ENCODE data around the gene CLCN1.

CLCN1 gene

DNA sequence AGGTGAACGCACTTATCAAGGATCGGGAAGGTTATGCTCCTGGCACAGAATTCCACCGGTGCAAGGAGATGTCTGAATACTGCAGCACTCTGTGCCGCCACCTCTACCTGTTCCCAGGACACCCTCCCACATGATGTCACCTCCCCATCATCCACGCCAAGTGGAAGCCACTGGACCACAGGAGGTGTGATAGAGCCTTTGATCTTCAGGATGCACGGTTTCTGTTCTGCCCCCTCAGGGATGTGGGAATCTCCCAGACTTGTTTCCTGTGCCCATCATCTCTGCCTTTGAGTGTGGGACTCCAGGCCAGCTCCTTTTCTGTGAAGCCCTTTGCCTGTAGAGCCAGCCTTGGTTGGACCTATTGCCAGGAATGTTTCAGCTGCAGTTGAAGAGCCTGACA is 11.0 kb upstream of the CLCN1 start:
- no peak overlapping the region for H2BK120ac ChIP-seq (ENCODE audit: low read depth, low read length)

DNA sequence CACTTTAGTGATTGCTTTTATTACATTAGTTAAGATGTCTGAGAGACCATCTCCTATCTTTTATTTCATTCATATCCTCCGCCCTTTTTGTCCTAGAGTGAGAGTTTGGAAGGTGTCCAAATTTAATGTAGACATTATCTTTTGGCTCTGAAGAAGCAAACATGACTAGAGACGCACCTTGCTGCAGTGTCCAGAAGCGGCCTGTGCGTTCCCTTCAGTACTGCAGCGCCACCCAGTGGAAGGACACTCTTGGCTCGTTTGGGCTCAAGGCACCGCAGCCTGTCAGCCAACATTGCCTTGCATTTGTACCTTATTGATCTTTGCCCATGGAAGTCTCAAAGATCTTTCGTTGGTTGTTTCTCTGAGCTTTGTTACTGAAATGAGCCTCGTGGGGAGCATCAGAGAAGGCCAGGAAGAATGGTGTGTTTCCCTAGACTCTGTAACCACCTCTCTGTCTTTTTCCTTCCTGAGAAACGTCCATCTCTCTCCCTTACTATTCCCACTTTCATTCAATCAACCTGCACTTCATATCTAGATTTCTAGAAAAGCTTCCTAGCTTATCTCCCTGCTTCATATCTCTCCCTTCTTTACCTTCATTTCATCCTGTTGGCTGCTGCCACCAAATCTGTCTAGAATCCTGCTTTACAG is 10.4 kb upstream of the CLCN1 start:
- no peak overlapping the region for H4K91ac ChIP-seq (ENCODE audit: low read depth, low read length, poor library complexity)
- no peak overlapping the region for H3K18ac ChIP-seq (ENCODE audit: low read length)
- no peak overlapping the region for H3K4me3 ChIP-seq (ENCODE audit: low read length in 2 of 2)
- H3K23ac ChIP-seq (ENCODE audit: low read depth, low read length, poor library complexity) = no peak overlapping the region
- no peak overlapping the region for H3K27ac ChIP-seq (replicated peaks; ENCODE audit: low read length)
- WGBS, 2 donors (ENCODE audit: extremely low coverage in 2 of 2, insufficient read length in 2 of 2, insufficient replicate concordance in 1 of 2) = no CpG with 5 or more reads among the region's 10 CpGs
- no peak overlapping the region for H2AFZ ChIP-seq (ENCODE audit: low read length)
- H3K9ac ChIP-seq (ENCODE audit: low read depth, low read length, poor library complexity) = no peak overlapping the region
- H2BK15ac ChIP-seq (ENCODE audit: low read length) = no peak overlapping the region
- H3K36me3 ChIP-seq (replicated peaks in 1 of 2; ENCODE audit: control insufficient read depth in 2 of 2, insufficient read depth in 2 of 2, low read length in 2 of 2) = peaks cover 51 to 93% of the 10 kb centered on the region in 2 donors
- no peaks in the 10 kb centered on the region for H3K4me1 ChIP-seq (ENCODE audit: control insufficient read depth in 2 of 2, insufficient read depth in 1 of 2, low read depth in 1 of 2, low read length in 2 of 2)
- no peaks in the 10 kb centered on the region for H3K79me1 ChIP-seq (ENCODE audit: low read depth, low read length)
- H4K8ac ChIP-seq (ENCODE audit: low read depth, low read length) = no peak overlapping the region
- H2BK5ac ChIP-seq (ENCODE audit: low read length) = no peak overlapping the region
- H2BK120ac ChIP-seq (ENCODE audit: low read depth, low read length) = no peak overlapping the region
- H3K4ac ChIP-seq (ENCODE audit: low read length) = no peak overlapping the region
- no peak overlapping the region for H2AK5ac ChIP-seq (ENCODE audit: low read depth, low read length)
- H3K9me3 ChIP-seq (replicated peaks in 1 of 2; ENCODE audit: control insufficient read depth in 2 of 2, insufficient read depth in 1 of 2, low read depth in 1 of 2, low read length in 2 of 2) = peaks cover 0 to 2% of the 10 kb centered on the region in 2 donors
- H3K27me3 ChIP-seq (ENCODE audit: control insufficient read depth in 3 of 3, insufficient read depth in 3 of 3, low read depth in 1 of 3, low read length in 3 of 3) = no peaks in the 10 kb centered on the region
- H2BK12ac ChIP-seq (ENCODE audit: low read length) = no peak overlapping the region
- no peak overlapping the region for H3K14ac ChIP-seq (ENCODE audit: low read length)
- no peak overlapping the region for H3K4me2 ChIP-seq (ENCODE audit: insufficient read depth, low read length, poor library complexity, severe bottlenecking)
- DNase-seq (ENCODE audit: low spot score) = no peak

More for the DNA sequence above, 11.0 kb upstream of the CLCN1 start:
- Histone ChIP-seq H2AK5ac (ENCODE audit: low read depth, low read length) (no peak overlapping the region), H4K91ac (ENCODE audit: low read depth, low read length, poor library complexity) (no peak overlapping the region), H3K4me3 (ENCODE audit: low read length in 2 of 2) (no peak overlapping the region), H3K4ac (ENCODE audit: low read length) (no peak overlapping the region), H2BK5ac (ENCODE audit: low read length) (no peak overlapping the region), H3K27ac (replicated peaks; ENCODE audit: low read length) (no peak overlapping the region), H3K4me1 (ENCODE audit: control insufficient read depth in 2 of 2, insufficient read depth in 1 of 2, low read depth in 1 of 2, low read length in 2 of 2) (no peaks in the 10 kb centered on the region), H3K9ac (ENCODE audit: low read depth, low read length, poor library complexity) (no peak overlapping the region), H2AFZ (ENCODE audit: low read length) (no peak overlapping the region), H2BK12ac (ENCODE audit: low read length) (no peak overlapping the region), H3K79me1 (ENCODE audit: low read depth, low read length) (no peaks in the 10 kb centered on the region), H3K18ac (ENCODE audit: low read length) (no peak overlapping the region), H3K27me3 (ENCODE audit: control insufficient read depth in 3 of 3, insufficient read depth in 3 of 3, low read depth in 1 of 3, low read length in 3 of 3) (no peaks in the 10 kb centered on the region), H3K9me3 (replicated peaks in 1 of 2; ENCODE audit: control insufficient read depth in 2 of 2, insufficient read depth in 1 of 2, low read depth in 1 of 2, low read length in 2 of 2) (peaks cover 0 to 2% of the 10 kb centered on the region in 2 donors), H4K8ac (ENCODE audit: low read depth, low read length) (no peak overlapping the region), H3K36me3 (replicated peaks in 1 of 2; ENCODE audit: control insufficient read depth in 2 of 2, insufficient read depth in 2 of 2, low read length in 2 of 2) (peaks cover 57 to 97% of the 10 kb centered on the region in 2 donors), H2BK15ac (ENCODE audit: low read length) (no peak overlapping the region), H3K23ac (ENCODE audit: low read depth, low read length, poor library complexity) (no peak overlapping the region), H3K4me2 (ENCODE audit: insufficient read depth, low read length, poor library complexity, severe bottlenecking) (no peak overlapping the region), H3K14ac (ENCODE audit: low read length) (no peak overlapping the region)
- WGBS, 2 donors (ENCODE audit: extremely low coverage in 2 of 2, insufficient read length in 2 of 2, insufficient replicate concordance in 1 of 2) = no CpG with 5 or more reads among the region's 6 CpGs
- no peak for DNase-seq (ENCODE audit: low spot score)

DNA sequence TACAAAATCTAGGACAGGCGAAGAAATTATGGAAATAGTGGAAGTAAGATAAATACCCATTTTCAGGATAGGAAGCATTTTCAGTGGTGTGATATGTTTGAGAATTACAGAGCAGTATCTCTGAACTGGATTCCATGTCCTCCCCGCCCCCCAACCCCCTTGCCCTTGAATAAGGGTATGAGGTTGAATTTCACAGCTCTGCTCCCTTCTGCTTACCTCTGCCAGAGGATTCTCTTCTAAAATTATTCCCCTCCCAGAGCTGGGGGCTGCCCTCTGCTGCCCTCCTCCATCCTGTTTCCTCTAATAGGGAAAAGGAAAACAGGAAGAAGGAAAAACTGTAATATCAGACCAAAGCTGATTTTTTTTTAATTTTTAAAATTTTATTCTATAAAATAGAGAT is 7.3 kb upstream of the CLCN1 start:
- Histone ChIP-seq H3K9ac (ENCODE audit: low read depth, low read length, poor library complexity) (no peak overlapping the region), H3K79me1 (ENCODE audit: low read depth, low read length) (no peaks in the 10 kb centered on the region), H2AK5ac (ENCODE audit: low read depth, low read length) (no peak overlapping the region), H2BK120ac (ENCODE audit: low read depth, low read length) (no peak overlapping the region), H4K91ac (ENCODE audit: low read depth, low read length, poor library complexity) (no peak overlapping the region), H3K4me3 (ENCODE audit: low read length in 2 of 2) (no peak overlapping the region), H3K4me2 (ENCODE audit: insufficient read depth, low read length, poor library complexity, severe bottlenecking) (no peak overlapping the region), H3K14ac (ENCODE audit: low read length) (no peak overlapping the region), H3K27ac (replicated peaks; ENCODE audit: low read length) (no peak overlapping the region), H3K4me1 (ENCODE audit: control insufficient read depth in 2 of 2, insufficient read depth in 1 of 2, low read depth in 1 of 2, low read length in 2 of 2) (no peaks in the 10 kb centered on the region), H3K9me3 (replicated peaks in 1 of 2; ENCODE audit: control insufficient read depth in 2 of 2, insufficient read depth in 1 of 2, low read depth in 1 of 2, low read length in 2 of 2) (peaks cover 0 to 2% of the 10 kb centered on the region in 2 donors), H3K4ac (ENCODE audit: low read length) (no peak overlapping the region), H3K23ac (ENCODE audit: low read depth, low read length, poor library complexity) (no peak overlapping the region), H2BK12ac (ENCODE audit: low read length) (no peak overlapping the region), H2BK5ac (ENCODE audit: low read length) (no peak overlapping the region), H3K36me3 (replicated peaks in 1 of 2; ENCODE audit: control insufficient read depth in 2 of 2, insufficient read depth in 2 of 2, low read length in 2 of 2) (peaks cover 36 to 72% of the 10 kb centered on the region in 2 donors), H2AFZ (ENCODE audit: low read length) (no peak overlapping the region), H3K18ac (ENCODE audit: low read length) (no peak overlapping the region), H2BK15ac (ENCODE audit: low read length) (no peak overlapping the region), H3K27me3 (ENCODE audit: control insufficient read depth in 3 of 3, insufficient read depth in 3 of 3, low read depth in 1 of 3, low read length in 3 of 3) (no peaks in the 10 kb centered on the region), H4K8ac (ENCODE audit: low read depth, low read length) (no peak overlapping the region)
- DNase-seq (ENCODE audit: low spot score) = no peak
- no CpG with 5 or more reads among the region's 2 CpGs for WGBS, 2 donors (ENCODE audit: extremely low coverage in 2 of 2, insufficient read length in 2 of 2, insufficient replicate concordance in 1 of 2)

DNA sequence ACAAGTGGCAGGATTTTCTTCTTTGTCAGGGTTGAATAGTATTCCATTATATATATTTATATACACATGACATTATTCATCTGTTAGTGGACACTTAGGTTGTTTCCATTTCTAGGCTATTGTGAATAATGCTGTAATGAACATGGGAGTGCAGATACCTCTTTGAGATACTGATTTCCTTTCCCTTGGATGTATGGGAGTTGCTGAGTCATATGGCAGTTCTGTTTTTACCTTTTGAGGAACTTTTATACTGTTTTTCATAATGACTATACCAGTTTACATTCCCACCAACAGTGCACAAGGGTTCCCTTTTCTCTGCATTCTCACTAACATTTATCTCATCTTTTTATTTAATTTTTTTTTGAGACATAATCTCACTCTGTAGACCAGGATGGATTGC is 1.8 kb upstream of the CLCN1 start:
- H2BK5ac ChIP-seq (ENCODE audit: low read length) = no peak overlapping the region
- H3K36me3 ChIP-seq (replicated peaks in 1 of 2; ENCODE audit: control insufficient read depth in 2 of 2, insufficient read depth in 2 of 2, low read length in 2 of 2) = peaks cover 0 to 19% of the 10 kb centered on the region in 2 donors
- H2AFZ ChIP-seq (ENCODE audit: low read length) = no peak overlapping the region
- no peak overlapping the region for H2BK12ac ChIP-seq (ENCODE audit: low read length)
- H2BK120ac ChIP-seq (ENCODE audit: low read depth, low read length) = no peak overlapping the region
- no peak overlapping the region for H4K91ac ChIP-seq (ENCODE audit: low read depth, low read length, poor library complexity)
- H2AK5ac ChIP-seq (ENCODE audit: low read depth, low read length) = no peak overlapping the region
- no peaks in the 10 kb centered on the region for H3K79me1 ChIP-seq (ENCODE audit: low read depth, low read length)
- H3K4me1 ChIP-seq (ENCODE audit: control insufficient read depth in 2 of 2, insufficient read depth in 1 of 2, low read depth in 1 of 2, low read length in 2 of 2) = peaks cover 0 to 5% of the 10 kb centered on the region in 2 donors
- H3K14ac ChIP-seq (ENCODE audit: low read length) = no peak overlapping the region
- H2BK15ac ChIP-seq (ENCODE audit: low read length) = no peak overlapping the region
- no peak overlapping the region for H3K18ac ChIP-seq (ENCODE audit: low read length)
- no peak overlapping the region for H3K27ac ChIP-seq (replicated peaks; ENCODE audit: low read length)
- DNase-seq (ENCODE audit: low spot score) = no peak
- H3K4me3 ChIP-seq (ENCODE audit: low read length in 2 of 2) = no peak overlapping the region
- no peak overlapping the region for H3K23ac ChIP-seq (ENCODE audit: low read depth, low read length, poor library complexity)
- H3K4me2 ChIP-seq (ENCODE audit: insufficient read depth, low read length, poor library complexity, severe bottlenecking) = no peak overlapping the region
- H3K4ac ChIP-seq (ENCODE audit: low read length) = no peak overlapping the region
- H3K9me3 ChIP-seq (replicated peaks in 1 of 2; ENCODE audit: control insufficient read depth in 2 of 2, insufficient read depth in 1 of 2, low read depth in 1 of 2, low read length in 2 of 2) = no peaks in the 10 kb centered on the region
- no peak overlapping the region for H4K8ac ChIP-seq (ENCODE audit: low read depth, low read length)
- H3K9ac ChIP-seq (ENCODE audit: low read depth, low read length, poor library complexity) = no peak overlapping the region
- no peaks in the 10 kb centered on the region for H3K27me3 ChIP-seq (ENCODE audit: control insufficient read depth in 3 of 3, insufficient read depth in 3 of 3, low read depth in 1 of 3, low read length in 3 of 3)
